Neural progenitor cell (in vitro differentiated cells): Measurements from ENCODE around the gene IL3RA. TPM values are rescaled to one million over a fixed set of nuclear protein-coding genes. Genes with fewer than 3 reads are reported as not detected.
"Not testable (repeated sequence)": the region's sequence is repeated elsewhere in the genome, so short reads cannot be mapped to it uniquely, and the experiment has no call there.

Experiments
- DNase-seq: peaks from one replicate; pipeline ENCODE4 v3.0.0-alpha.2; 2016; ENCODE audit warnings: low spot score
- H2AFZ ChIP-seq: fragments of 200-600 bp; sonication (generic); replicated peaks from 2 replicates; pipeline ENCODE4 v1.6.1; 2016; ENCODE audit warnings: antibody characterized with exemption
- H3F3A ChIP-seq: fragments of 200-600 bp; sonication (generic); 2 replicates; pipeline ENCODE4 v1.6.1; 2016; ENCODE audit warnings: antibody characterized with exemption, low read depth
- H3K27ac ChIP-seq: fragments of 200-600 bp; sonication (generic); 2 replicates; pipeline ENCODE4 v1.5.1; 2016; ENCODE audit warnings: mild to moderate bottlenecking
- H3K27me3 ChIP-seq: fragments of 200-600 bp; sonication (generic); 2 replicates; pipeline ENCODE4 v1.6.1; 2016; ENCODE audit warnings: mild to moderate bottlenecking, moderate library complexity
- H3K36me3 ChIP-seq: fragments of 200-600 bp; sonication (generic); 2 replicates; pipeline ENCODE4 v1.5.1; 2016
- H3K4me1 ChIP-seq: fragments of 200-600 bp; sonication (generic); 2 replicates; pipeline ENCODE4 v1.6.1; 2016; ENCODE audit warnings: mixed run types
- H3K4me2 ChIP-seq: fragments of 200-600 bp; sonication (generic); 2 replicates; pipeline ENCODE4 v1.6.1; 2016
- H3K4me3 ChIP-seq: fragments of 200-600 bp; sonication (generic); 2 replicates; pipeline ENCODE4 v1.5.1; 2016
- H3K79me2 ChIP-seq: fragments of 200-600 bp; sonication (generic); 2 replicates; pipeline ENCODE4 v1.6.1; 2016; ENCODE audit warnings: low read depth
- H3K9ac ChIP-seq: fragments of 200-600 bp; sonication (generic); 2 replicates; pipeline ENCODE4 v1.6.1; 2016
- H3K9me3 ChIP-seq: fragments of 200-600 bp; sonication (generic); 2 replicates; pipeline ENCODE4 v1.5.1; 2016; ENCODE audit warnings: low read depth
- H4K20me1 ChIP-seq: fragments of 200-600 bp; sonication (generic); 2 replicates; pipeline ENCODE4 v1.6.1; 2016; ENCODE audit warnings: low read depth
- H3K27ac Mint-ChIP-seq: 3 replicates; pipeline ENCODE4 v1.8.0; 2021; ENCODE audit warnings: mixed read lengths
- H3K27me3 Mint-ChIP-seq: 2 replicates; pipeline ENCODE4 v1.8.0; 2022; ENCODE audit warnings: low read depth, mild to moderate bottlenecking, inconsistent platforms, moderate library complexity, mixed read lengths; ENCODE audit not compliant: insufficient read depth
- H3K36me3 Mint-ChIP-seq: 3 replicates; pipeline ENCODE4 v1.8.0; 2021; ENCODE audit warnings: mixed read lengths
- H3K4me1 Mint-ChIP-seq: 3 replicates; pipeline ENCODE4 v1.8.0; 2021; ENCODE audit warnings: mixed read lengths
- H3K4me3 Mint-ChIP-seq: 3 replicates; pipeline ENCODE4 v1.8.0; 2021; ENCODE audit warnings: mild to moderate bottlenecking, moderate library complexity, mixed read lengths
- H3K9me3 Mint-ChIP-seq: 3 replicates; pipeline ENCODE4 v1.8.0; 2020; ENCODE audit warnings: mixed read lengths
- CTCF ChIP-seq: fragments of 200-600 bp; sonication (generic); IDR thresholded peaks from 2 replicates; pipeline ENCODE4 v1.5.1; 2017; ENCODE audit warnings: antibody characterized with exemption, mild to moderate bottlenecking
- EZH2 ChIP-seq: fragments of 200-600 bp; sonication (generic); IDR thresholded peaks from 2 replicates; pipeline ENCODE4 v1.6.1; 2017; ENCODE audit warnings: antibody characterized with exemption, mild to moderate bottlenecking, moderate library complexity
- EZH2phosphoT487 ChIP-seq: fragments of 200-600 bp; sonication (generic); IDR thresholded peaks from 2 replicates; pipeline ENCODE4 v1.6.1; 2017; ENCODE audit warnings: antibody characterized with exemption
- total RNA-seq: library from RNA; depleted of rRNA; stranded (reverse); fragments of >200 nt; gene quantifications from 2 replicates; pipeline ENCODE4 v1.2.3, GENCODE V29; 2015; ENCODE audit warnings: low replicate concordance

Gene IL3RA
- total RNA-seq, 1 donor from 2014 or later: not detected

- Histone ChIP-seq H3K4me1 (peaks cover 12% of the 10 kb centered on the region), H3K36me3 (no peaks in the 10 kb centered on the region), H3F3A (peaks cover 16% of the 10 kb centered on the region), H3K27ac (no peak overlapping the region), H4K20me1 (no peaks in the 10 kb centered on the region), H3K4me2 (no peak overlapping the region), H2AFZ (no peak overlapping the region), H3K79me2 (no peaks in the 10 kb centered on the region), H3K27me3 (no peaks in the 10 kb centered on the region), H3K9ac (no peak overlapping the region), H3K9me3 (no peaks in the 10 kb centered on the region), H3K4me3 (no peak overlapping the region)
- Mint-ChIP-seq H3K9me3 (peaks cover 1% of the 10 kb centered on the region), H3K36me3 (peaks cover 21% of the 10 kb centered on the region), H3K27me3 (peaks cover 8% of the 10 kb centered on the region), H3K4me3 (no peak overlapping the region), H3K27ac (no peak overlapping the region), H3K4me1 (peaks cover 10% of the 10 kb centered on the region)
- TF ChIP-seq EZH2: no peak
- DNase-seq: no peak
These were observed 23.6 kb downstream of the IL3RA start for GRCh38 chrX:1360171-1360570.

- H3K27me3 Mint-ChIP-seq: peaks cover 8% of the 10 kb centered on the region
- peaks cover 1% of the 10 kb centered on the region for H3K4me1 Mint-ChIP-seq
These were observed 24.7 kb downstream of the IL3RA start for GRCh38 chrX:1361275-1361674.

GRCh38 chrX:1361910-1362309 is 25.3 kb downstream of the IL3RA start:
- Mint-ChIP-seq H3K27ac (no peak overlapping the region), H3K4me1 (no peaks in the 10 kb centered on the region), H3K9me3 (peaks cover 1% of the 10 kb centered on the region), H3K27me3 (peaks cover 8% of the 10 kb centered on the region), H3K4me3 (no peak overlapping the region), H3K36me3 (peaks cover 21% of the 10 kb centered on the region)
- H3K9ac ChIP-seq: no peak overlapping the region
- no peaks in the 10 kb centered on the region for H3K36me3 ChIP-seq
- H3K4me1 ChIP-seq: no peaks in the 10 kb centered on the region
- no peak overlapping the region for H2AFZ ChIP-seq
- no peaks in the 10 kb centered on the region for H3K9me3 ChIP-seq
- H3K4me2 ChIP-seq: no peak overlapping the region
- DNase-seq: no peak
- no peaks in the 10 kb centered on the region for H3K27me3 ChIP-seq
- no peak for TF ChIP-seq CTCF
- no peak for TF ChIP-seq EZH2
- TF ChIP-seq EZH2phosphoT487: no peak
- H3K79me2 ChIP-seq: no peaks in the 10 kb centered on the region
- H4K20me1 ChIP-seq: no peaks in the 10 kb centered on the region
- no peak overlapping the region for H3K4me3 ChIP-seq
- H3F3A ChIP-seq: peaks cover under 1% of the 10 kb centered on the region
- H3K27ac ChIP-seq: no peak overlapping the region

More at GRCh38 chrX:1361275-1361674, 24.7 kb downstream of the IL3RA start:
- Histone ChIP-seq H3K27me3 (no peaks in the 10 kb centered on the region), H3K4me2 (no peak overlapping the region), H3K4me3 (no peak overlapping the region), H4K20me1 (no peaks in the 10 kb centered on the region), H3K4me1 (peaks cover 3% of the 10 kb centered on the region), H3K27ac (no peak overlapping the region), H3K9ac (no peak overlapping the region), H3K79me2 (no peaks in the 10 kb centered on the region), H3K9me3 (no peaks in the 10 kb centered on the region), H2AFZ (no peak overlapping the region), H3F3A (peaks cover 7% of the 10 kb centered on the region), H3K36me3 (no peaks in the 10 kb centered on the region)
- DNase-seq: no peak
- no peak overlapping the region for H3K4me3 Mint-ChIP-seq
- H3K27ac Mint-ChIP-seq: no peak overlapping the region
- TF ChIP-seq CTCF (no peak), EZH2phosphoT487 (no peak), EZH2 (no peak)
- H3K9me3 Mint-ChIP-seq: peaks cover 1% of the 10 kb centered on the region
- peaks cover 21% of the 10 kb centered on the region for H3K36me3 Mint-ChIP-seq

GRCh38 chrX:1366363-1366762 is 29.8 kb downstream of the IL3RA start:
- not testable (repeated sequence) for H4K20me1 ChIP-seq, H3K4me1 Mint-ChIP-seq, H3K4me2 ChIP-seq, H3K27ac ChIP-seq, DNase-seq, H3K9ac ChIP-seq, H3K27me3 Mint-ChIP-seq, H3F3A ChIP-seq, H3K4me3 Mint-ChIP-seq, H2AFZ ChIP-seq, H3K36me3 ChIP-seq, H3K4me1 ChIP-seq, H3K27me3 ChIP-seq, H3K4me3 ChIP-seq, H3K27ac Mint-ChIP-seq, H3K9me3 Mint-ChIP-seq, H3K9me3 ChIP-seq, H3K79me2 ChIP-seq
- H3K36me3 Mint-ChIP-seq: peaks cover 11% of the 10 kb centered on the region
